KBM-7 (cell line): ENCODE results near the gene RFXAP.

ENCODE experiments used
- DNase-seq: peaks from one replicate; pipeline ENCODE4 v3.0.0-alpha.2; 2015
- in situ Hi-C: fragments of 300-500 bp; cut with MboI; formaldehyde crosslinking; loops from 2 replicates; pipeline ENCODE4 v1.14.3; 2020; ENCODE audit warnings: low sequenced_read_pairs, low pct_unique_long_range_greater_than_20kb, mixed read lengths

RFXAP gene

DNA sequence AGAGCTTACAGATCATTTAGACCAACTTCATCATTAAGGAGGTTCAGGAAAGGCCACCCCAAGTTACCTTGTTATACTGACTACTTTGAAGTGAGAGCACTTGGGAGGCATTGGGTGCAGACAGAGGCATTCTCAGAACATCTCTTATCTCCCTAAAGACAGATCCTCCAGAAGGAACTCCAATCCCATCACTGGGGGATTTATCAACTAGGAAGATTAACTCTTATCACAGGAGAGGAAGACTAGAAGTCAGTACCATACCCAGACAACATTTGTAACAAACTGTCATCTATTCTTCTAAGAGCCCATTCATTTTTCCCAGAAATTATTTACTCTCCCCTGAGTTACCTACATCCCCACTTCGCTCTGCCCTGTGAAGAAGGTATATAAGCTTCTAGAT lies 5.8 kb upstream of the RFXAP start:
- DNase-seq: no peak
- in situ Hi-C loops: no loop called here

DNA sequence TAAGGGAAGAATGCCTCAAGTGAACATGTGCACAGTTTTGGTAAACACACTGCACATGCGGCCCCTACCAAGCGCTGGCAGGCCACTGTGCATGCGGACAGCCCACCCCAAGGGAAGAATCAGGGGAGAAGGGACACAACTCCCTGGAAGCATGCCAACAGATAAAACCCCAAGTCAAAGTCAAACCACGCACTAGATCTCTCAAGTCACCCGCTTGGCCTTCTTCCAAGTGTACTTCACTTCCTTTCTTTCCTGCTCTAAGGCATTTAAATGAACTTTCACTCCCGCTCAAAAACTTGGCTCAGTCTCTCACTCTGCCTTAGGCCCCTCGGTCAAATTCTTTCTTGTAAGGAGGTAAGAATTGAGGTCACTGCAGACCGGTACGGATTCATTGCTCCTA lies 4.6 kb upstream of the RFXAP start:
- in situ Hi-C loops: no loop called here
- DNase-seq: peak; percentile 77

DNA sequence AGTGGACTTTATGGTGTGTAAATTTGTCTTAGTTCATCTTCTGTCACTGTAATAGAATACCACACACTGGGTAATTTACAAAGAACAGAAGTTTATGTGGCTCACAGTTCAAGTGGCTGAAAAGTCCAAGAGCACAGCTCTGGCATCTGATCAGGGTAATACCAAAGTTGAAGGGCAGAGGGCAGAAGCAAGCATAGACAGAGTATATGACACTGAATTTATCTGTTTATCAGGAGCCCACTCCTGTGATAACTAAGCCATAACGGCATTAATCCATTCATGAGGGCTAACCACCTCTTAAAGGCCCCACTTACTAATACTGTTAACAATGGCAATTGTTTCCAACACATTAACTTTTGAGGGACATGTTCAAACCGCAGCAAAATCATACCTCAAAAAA lies 4.0 kb upstream of the RFXAP start:
- in situ Hi-C loops: no loop called here
- DNase-seq: peak; percentile 21

DNA sequence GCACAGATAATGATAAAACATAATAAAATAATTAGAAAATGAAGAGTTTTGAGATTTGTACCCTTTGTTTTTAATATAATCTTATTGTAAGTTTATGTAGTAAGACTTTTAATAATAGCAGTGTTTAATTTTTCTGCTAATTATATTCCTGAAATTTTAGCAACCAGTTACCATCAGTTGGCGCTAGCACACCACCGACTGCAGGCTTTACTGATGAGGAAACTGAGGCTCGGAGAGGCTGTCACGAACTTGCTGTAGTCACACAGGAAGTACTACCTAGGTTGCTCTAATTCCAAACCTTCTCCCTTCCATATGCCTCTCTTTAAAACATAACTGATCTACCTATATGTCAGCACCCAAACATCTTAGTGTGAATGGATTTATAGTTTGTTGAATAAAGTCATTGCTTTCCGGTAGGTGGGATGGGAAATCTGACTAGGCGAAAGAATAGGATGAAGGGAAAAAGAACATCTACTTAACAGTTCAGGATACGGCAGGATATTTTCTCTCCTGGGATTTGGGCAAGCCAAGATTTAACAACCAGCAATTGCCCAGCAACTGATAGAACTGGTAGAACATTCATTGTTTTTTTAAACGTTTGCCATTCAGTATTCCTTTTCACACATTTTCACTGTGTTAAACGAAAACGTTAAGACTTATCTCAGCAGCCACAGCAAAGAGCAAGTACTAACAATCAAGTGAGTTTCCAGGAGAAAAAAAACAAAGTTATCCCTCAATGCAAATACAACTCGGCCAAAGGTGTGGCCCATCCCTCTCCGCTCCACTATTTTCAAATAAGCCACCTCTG lies 822 bp upstream of the RFXAP start:
- in situ Hi-C loops: no loop called here
- DNase-seq: no peak

DNA sequence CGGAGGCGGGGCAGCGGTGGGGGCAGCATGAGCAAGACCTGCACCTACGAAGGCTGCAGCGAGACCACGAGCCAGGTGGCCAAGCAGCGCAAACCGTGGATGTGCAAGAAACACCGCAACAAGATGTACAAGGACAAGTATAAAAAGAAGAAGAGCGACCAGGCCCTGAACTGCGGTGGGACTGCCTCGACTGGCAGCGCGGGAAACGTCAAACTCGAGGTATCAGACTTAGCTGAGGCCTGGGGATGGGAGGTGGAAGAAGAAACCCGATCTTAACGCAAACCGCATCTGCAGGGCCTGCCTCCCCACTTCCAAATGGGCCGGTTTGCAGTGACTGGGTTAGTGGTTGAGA lies 693 bp downstream of the RFXAP start:
- peak; percentile 51 for DNase-seq
- in situ Hi-C loops: no loop called here

DNA sequence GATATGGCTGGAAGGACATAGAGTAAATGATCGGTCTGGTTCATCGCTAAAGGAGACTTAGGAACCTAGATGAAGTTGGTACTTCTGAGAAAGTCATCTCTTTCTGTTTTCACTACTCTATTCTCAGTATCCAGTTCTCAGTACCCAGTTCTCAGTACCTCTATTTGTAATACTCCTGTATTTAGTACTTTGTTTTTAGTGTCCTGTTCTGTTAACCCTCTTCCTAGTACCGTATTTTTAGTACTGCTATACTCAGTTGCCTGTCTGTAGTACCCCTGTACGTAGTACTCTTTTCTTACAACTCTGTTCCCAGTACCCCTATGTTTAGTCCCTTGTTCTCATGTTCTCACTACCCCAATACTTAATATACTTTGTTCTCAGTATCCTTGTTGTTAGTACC lies 1.2 kb downstream of the RFXAP start:
- in situ Hi-C loops: no loop called here
- no peak for DNase-seq

DNA sequence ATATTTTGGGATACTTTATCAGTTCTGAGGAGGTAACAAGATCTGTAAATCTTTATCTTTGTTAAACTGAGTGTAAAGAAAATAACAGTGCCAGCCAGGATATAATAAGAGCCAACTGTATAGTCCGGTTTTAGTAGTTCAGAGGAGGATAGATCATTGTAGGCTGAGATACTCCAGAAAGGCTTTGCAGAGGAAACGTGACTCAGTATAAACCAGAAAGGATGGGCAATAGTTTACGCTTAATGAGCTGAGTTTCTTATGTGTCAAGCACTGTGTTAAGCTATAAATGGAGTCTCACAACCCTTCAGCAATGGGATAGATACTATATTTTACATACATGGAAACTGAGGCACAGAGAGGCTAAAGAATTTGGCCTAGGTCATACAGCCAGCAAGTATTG lies 3.8 kb downstream of the RFXAP start:
- in situ Hi-C loops: no loop called here
- no peak for DNase-seq

DNA sequence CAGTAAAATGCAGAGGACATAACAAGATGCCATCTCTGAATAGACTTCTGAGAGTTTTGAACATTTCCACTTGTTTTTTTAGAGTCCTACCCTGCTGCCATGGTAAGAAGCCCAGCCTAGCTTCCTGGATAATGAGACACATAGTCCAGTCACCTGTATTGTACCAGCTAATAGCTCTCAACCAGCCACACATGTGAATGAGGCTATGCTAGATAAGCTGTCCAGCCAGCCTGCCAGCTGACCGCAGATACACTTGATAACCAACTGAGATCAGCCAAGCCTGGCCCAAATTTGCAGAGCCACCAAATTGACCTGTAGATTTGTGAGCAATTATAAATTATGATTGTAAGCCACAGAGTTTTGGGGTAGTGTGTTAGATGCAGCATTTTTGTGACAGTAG lies 10.7 kb downstream of the RFXAP start:
- DNase-seq: no peak
- in situ Hi-C loops: no loop called here

DNA sequence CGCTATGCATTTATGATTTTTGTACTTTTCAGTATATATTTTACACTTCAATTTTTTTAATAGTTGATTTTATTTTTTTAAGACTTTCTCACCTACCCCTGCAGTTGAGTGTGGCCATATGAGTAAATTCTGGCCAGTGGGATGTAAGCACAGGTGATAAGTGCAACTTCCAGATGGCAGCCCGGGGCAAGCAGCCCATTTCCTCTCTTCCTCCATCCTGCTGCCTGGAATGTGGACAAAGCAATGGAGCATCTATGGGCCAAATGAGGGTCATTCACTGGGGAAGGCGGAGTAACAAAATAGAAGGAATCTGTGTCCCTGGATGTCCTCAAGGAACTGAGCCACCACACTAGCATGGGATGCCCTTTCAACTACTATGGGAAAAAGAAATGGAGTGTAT lies 12.3 kb downstream of the RFXAP start:
- no peak for DNase-seq
- in situ Hi-C loops: no loop called here

DNA sequence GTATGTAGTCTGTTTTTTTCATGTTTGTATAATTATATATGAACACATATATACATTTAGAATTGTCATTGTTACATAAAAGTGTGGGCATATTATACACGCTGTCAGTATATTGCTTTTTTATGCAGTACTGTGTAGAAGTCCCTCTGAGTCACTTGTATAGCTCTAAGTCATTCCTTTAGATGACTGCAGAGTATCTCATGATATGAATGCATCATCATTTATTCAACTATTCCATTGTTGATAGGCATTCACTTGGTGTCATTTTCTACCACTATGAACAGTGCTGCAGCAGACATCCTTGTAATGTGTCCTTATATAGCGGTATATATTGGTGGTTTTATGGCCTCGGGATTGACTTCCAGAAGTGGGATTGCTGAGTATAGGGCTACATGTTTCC lies 15.3 kb downstream of the RFXAP start:
- in situ Hi-C loops: no loop called here
- DNase-seq: no peak

DNA sequence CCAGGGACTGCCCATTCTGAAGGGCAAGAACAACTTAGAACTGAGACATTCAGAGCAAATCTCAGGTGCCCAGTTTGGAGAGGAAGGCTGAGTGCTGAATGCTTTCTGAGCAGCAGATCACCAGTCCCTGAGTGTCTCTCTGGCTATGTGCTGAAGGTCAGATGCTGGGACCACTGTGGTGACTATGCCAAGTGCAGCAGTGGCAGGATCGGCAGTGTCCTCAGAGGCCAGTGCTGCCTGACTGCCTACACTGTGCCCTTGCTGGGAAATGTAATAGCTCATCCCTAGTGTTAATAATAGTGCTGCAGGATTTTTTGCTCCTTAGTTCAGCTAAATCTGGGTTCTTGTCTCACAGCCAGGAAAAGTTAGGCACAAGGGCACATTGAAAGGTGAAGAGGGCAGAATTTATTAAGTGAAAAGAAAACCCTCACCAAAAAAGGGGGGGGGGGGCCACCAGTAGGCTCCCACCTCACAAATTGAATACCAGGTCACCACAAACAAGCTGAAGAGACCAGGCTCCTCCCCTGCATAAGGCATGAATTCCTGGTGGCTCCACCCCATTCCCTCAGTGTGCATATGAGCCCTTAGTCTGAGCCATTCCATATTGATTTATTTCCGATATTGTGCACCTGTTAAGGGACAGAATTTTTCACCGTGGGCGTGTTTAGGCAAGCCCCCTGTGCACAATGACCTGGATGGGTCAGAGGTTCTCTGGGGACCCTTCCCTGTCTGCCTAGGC lies 18.5 kb downstream of the RFXAP start:
- in situ Hi-C loops: no loop called here
- no peak for DNase-seq

DNA sequence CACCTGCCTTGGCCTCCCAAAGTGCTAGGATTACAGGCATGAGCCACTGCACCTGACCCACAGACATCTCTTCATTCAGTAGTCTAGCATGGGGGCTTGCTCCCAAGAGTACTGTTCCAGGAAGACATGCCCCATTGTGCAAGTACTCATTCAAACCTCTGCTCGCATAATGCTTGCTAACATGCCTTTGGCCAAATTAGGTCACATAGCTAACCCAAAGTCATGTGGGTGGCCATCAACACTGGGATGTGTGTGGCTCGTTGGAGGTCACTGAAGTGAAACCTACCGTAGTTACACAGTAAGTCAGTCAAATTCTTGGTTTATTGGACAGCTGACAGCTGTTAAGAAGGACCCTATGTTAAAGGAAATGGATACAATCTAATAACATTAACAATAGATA lies 20.3 kb downstream of the RFXAP start:
- no peak for DNase-seq
- in situ Hi-C loops: no loop called here

DNA sequence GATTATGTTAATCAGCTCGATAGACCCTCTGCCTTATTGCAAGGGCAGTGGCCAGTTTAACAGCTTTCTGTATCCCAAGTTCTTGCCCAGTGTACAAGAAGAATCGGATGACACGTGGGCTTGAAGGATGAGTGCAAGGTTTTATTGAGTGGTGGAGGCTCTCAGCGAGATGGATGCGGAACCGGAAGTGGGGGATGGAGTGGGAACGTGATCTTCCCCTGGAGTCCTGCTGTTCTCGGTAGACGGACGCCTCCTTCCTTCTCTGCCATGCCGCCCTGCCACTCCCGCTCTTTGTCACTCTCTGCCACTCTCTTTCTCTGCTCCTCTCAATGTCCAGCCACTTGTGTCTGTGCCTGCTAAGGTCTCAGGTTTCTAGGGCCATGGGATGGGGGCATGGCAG lies 21.0 kb downstream of the RFXAP start:
- no peak for DNase-seq
- in situ Hi-C loops: no loop called here

DNA sequence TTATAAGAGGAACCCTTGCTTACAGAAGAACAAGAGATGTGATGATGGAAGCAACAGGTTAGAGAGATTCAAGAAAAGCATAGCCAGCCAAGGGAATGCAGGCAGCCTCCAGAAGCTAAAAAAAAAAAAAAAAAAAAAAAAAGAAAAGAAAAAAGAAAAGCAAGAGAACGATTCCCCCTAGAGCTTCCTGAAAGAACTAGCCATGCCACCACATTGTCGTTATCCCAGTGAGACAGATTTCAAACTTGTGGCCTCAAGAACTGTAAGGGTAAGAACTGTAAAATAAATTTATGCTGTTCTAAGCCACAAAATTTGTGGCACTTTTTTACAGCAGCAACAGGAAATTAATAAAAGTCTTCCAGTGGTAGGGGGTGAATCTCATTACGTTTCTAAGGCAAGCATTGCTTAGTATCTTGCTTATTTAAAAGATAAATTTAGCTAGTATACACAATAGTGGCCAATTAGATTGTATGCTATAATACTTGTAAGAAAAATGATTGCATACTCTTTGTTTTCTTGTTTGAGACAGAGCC lies 21.8 kb downstream of the RFXAP start:
- no peak for DNase-seq
- in situ Hi-C loops: no loop called here

DNA sequence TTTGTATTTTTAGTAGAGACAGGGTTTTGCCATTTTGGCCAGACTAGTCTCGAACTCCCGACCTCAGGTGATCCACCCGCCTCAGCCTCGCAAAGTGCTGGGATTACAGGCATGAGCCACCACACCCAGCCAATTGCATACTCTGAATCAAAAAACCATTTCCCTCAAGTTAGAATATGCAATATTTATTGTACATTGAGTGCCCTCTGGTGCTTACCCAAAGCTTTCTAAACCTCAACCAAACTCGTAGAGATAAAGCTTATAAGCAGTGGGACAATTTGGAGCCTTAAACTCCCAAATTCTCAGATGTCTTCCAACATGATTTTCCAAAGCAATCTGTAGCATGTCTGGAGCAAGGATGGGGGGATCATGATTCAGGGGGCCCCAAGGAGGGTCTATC lies 22.4 kb downstream of the RFXAP start:
- in situ Hi-C loops: no loop called here
- no peak for DNase-seq

DNA sequence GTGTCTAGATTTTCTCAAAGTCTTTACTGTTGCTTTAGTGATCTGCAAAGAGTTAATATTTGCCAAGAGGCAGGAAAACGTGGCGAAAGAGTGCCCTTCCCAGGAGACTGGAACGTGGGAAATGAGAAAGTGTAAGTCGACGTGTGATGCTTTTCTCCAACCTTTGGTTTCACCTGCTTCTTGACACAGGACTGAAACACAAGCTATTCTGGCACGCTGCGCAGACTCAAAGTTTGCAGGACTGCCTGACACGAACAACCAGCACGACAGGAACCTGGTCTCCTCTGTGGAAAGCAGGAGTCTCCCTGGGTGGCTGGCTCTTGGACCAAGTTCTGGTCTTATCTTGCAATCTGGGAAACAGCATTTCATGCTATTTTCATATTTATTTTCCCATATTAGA lies 28.6 kb downstream of the RFXAP start:
- in situ Hi-C loops: no loop called here
- DNase-seq: no peak

DNA sequence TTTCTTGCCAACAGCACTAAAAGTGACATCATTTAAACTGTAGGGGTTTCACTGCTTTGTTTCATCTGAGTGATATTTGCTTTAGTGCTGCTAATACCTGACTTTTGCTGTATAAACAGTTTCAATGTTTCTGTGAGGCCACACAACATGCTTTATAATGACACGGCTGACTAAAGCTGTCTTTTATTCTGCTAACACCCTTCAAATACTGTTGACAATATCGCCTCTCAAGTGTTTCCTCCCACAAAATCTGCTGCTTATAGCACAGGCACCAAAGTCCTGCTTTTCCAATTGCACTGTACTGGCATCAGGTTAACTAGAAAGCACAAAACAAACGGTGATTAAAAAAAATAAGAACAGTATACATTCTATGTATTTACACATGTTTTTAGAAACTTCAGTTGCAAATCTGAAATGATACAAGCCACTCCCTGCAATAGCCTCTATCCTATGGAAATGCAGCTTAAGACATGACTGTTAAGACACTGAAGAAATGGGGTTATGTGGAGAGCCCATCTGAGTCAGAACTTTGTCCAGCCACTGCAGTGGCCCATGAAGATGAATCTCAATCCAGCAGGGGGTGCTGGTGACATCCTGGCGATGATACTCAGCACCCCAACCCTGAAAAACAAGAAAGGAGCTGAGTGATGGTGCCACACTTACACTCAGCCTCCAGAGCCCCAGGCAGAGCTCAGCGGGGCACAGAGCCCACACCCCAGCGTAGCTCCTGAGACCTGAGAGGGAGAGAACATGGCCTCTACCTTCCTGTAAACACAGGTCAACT lies 29.4 kb downstream of the RFXAP start:
- DNase-seq: peak; percentile 29
- in situ Hi-C loops: no loop called here

DNA sequence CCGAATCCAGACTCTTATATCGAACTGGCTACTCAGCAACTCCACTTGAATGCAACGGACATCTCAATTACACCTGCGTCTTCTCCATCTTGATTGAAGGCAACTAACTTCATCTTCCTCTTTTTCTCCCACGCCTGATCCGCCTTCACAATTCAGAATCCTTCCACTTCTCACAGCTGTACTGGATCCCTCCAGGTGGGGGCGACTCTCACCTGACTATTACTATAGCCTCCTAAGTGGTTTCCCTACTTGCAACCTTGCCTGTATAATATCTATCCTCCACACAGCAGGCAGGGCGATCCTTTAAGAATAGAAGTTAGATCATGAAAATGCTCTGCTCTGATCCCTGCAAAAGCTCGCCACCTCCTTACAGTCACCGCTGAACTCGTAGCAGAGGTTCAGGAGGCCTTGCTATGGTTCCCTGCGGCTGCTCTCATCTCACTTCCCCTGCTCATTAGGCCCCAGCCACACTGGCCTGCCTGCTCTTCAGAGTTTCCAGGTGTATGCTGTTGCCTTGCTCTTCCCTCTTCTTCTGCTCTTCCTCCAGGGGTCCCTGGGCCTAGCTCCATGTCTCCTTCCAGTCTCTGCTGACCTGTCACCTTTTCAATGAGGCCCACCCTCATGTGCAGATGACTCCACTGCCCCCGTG lies 31.9 kb downstream of the RFXAP start:
- DNase-seq: peak; percentile 87
- in situ Hi-C loops: no loop called here

DNA sequence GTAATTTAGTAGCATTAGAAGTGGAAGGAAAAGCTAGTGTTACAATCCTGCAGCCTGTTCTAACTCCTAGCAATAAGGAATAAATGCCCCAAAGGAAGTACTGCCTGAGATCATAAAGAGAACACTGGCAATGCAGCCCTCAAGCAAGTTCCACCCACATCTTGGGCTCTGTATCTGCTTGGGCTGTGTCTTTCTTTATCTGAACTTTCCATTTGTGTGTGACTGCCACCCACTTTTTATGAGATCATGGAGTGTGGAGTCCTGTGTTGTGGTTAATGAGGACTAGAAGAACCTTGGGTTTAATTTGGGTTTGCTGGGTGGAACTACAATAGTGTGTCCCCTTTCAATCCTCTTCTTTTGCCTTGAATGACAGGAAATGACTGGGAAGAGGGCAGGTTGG lies 38.2 kb downstream of the RFXAP start:
- no peak for DNase-seq
- in situ Hi-C loops: no loop called here

DNA sequence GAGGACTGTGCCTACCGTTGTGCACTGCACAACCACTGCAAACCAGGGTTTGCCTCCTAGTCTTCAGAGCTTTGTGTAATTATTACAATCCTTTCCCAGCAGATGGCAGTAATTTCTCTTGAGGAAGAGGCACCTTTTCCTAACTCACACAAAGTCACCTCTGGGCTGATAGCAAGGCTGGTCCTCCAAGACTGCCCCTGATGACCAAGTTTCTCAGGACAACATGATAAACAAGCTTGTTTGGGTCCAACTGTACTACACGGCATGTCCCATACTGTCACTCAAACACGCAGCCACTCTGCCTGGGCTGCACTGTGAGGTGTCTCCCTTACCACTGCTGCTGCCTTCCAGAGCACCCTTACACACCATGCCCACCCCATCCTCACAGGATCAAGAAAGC lies 39.3 kb downstream of the RFXAP start:
- DNase-seq: peak; percentile 64
- in situ Hi-C loops: no loop called here
